Osteoblast (primary cell): Measurements from ENCODE around the gene ARSA. TPM values are rescaled to one million over a fixed set of nuclear protein-coding genes. Genes with fewer than 3 reads are reported as not detected.

ENCODE experiments used
- DNase-seq: peaks from one replicate; pipeline ENCODE4 v3.0.0; 2011; ENCODE audit warnings: low spot score, mixed read lengths; ENCODE audit not compliant: insufficient read length; ENCODE audit errors: missing footprints
- H2AFZ ChIP-seq: 2 replicates; pipeline ENCODE4 v1.6.0; 2011; ENCODE audit warnings: mild to moderate bottlenecking, low read length
- H3K27ac ChIP-seq: 2 replicates; pipeline ENCODE4 v1.5.1; 2011; ENCODE audit warnings: mild to moderate bottlenecking, low read depth, low read length, moderate library complexity
- H3K27me3 ChIP-seq: 2 replicates; pipeline ENCODE4 v1.6.0; 2012; ENCODE audit warnings: mild to moderate bottlenecking, control low read depth, inconsistent platforms, low read length, moderate library complexity; ENCODE audit not compliant: insufficient read depth
- H3K36me3 ChIP-seq: 2 replicates; pipeline ENCODE4 v1.5.1; 2011; ENCODE audit warnings: mild to moderate bottlenecking, low read length, control low read depth, moderate library complexity; ENCODE audit not compliant: insufficient read depth
- H3K4me1 ChIP-seq: 2 replicates; pipeline ENCODE4 v1.5.1; 2011; ENCODE audit warnings: mild to moderate bottlenecking, low read length, control low read depth, moderate library complexity; ENCODE audit not compliant: insufficient read depth
- H3K4me2 ChIP-seq: 2 replicates; pipeline ENCODE4 v1.6.0; 2011; ENCODE audit warnings: mild to moderate bottlenecking, low read length; ENCODE audit not compliant: insufficient read depth
- H3K4me3 ChIP-seq: fragments of 200-600 bp; sonication (generic); 3 replicates; pipeline ENCODE4 v1.5.1; 2012; ENCODE audit warnings: mild to moderate bottlenecking, low read length, inconsistent platforms; ENCODE audit not compliant: insufficient read depth
- H3K79me2 ChIP-seq: 2 replicates; pipeline ENCODE4 v1.6.0; 2012; ENCODE audit warnings: mild to moderate bottlenecking, low read length, control low read depth, inconsistent platforms; ENCODE audit not compliant: insufficient read depth
- H3K9me3 ChIP-seq: 2 replicates; pipeline ENCODE4 v1.5.1; 2011; ENCODE audit warnings: low read depth, low read length, control low read depth
- H4K20me1 ChIP-seq: 2 replicates; pipeline ENCODE4 v1.6.0; 2012; ENCODE audit warnings: mild to moderate bottlenecking, low read length, control low read depth; ENCODE audit not compliant: insufficient read depth
- CTCF ChIP-seq: IDR thresholded peaks from 2 replicates; pipeline ENCODE4 v1.5.1; 2011; ENCODE audit warnings: mild to moderate bottlenecking, low read depth, low read length, moderate library complexity; ENCODE audit errors: extremely low read depth
- total RNA-seq: library from RNA; depleted of rRNA; stranded (reverse); fragments of >200 nt; gene quantifications from 2 replicates; pipeline ENCODE4 v1.2.3, GENCODE V29; 2012

The ARSA gene
- total RNA-seq, 1 donor = 38.4 TPM

GRCh38 chr22:50597097-50597496 is 30.9 kb downstream of the ARSA start:
- Histone ChIP-seq H3K4me1 (no peaks in the 10 kb centered on the region), H3K4me2 (no peak overlapping the region), H3K9me3 (no peaks in the 10 kb centered on the region), H3K36me3 (no peaks in the 10 kb centered on the region), H3K27me3 (peaks cover 15% of the 10 kb centered on the region), H3K27ac (no peak overlapping the region), H3K4me3 (no peak overlapping the region), H4K20me1 (peaks cover 4% of the 10 kb centered on the region), H2AFZ (no peak overlapping the region), H3K79me2 (no peaks in the 10 kb centered on the region)
- peak; percentile 66 for DNase-seq
- TF ChIP-seq CTCF = no peak

- Histone ChIP-seq H4K20me1 (peaks cover 4% of the 10 kb centered on the region), H2AFZ (no peak overlapping the region), H3K9me3 (no peaks in the 10 kb centered on the region), H3K4me3 (no peak overlapping the region), H3K36me3 (no peaks in the 10 kb centered on the region), H3K27me3 (peaks cover 9% of the 10 kb centered on the region), H3K4me1 (no peaks in the 10 kb centered on the region), H3K79me2 (no peaks in the 10 kb centered on the region), H3K27ac (no peak overlapping the region), H3K4me2 (no peak overlapping the region)
- DNase-seq = peak; percentile 37
- no peak for TF ChIP-seq CTCF
Measured at GRCh38 chr22:50595189-50595588, 32.8 kb downstream of the ARSA start.

GRCh38 chr22:50587407-50587806 is 40.5 kb downstream of the ARSA start:
- H2AFZ ChIP-seq = no peak overlapping the region
- no peak overlapping the region for H3K4me2 ChIP-seq
- no peaks in the 10 kb centered on the region for H4K20me1 ChIP-seq
- no peaks in the 10 kb centered on the region for H3K36me3 ChIP-seq
- H3K27ac ChIP-seq = no peak overlapping the region
- no peak for TF ChIP-seq CTCF
- H3K9me3 ChIP-seq = no peaks in the 10 kb centered on the region
- H3K79me2 ChIP-seq = peaks cover 4% of the 10 kb centered on the region
- H3K4me3 ChIP-seq = no peak overlapping the region
- H3K4me1 ChIP-seq = peaks cover 7% of the 10 kb centered on the region
- peak; percentile 1 for DNase-seq
- peaks cover 3% of the 10 kb centered on the region for H3K27me3 ChIP-seq

GRCh38 chr22:50586416-50586815 is 41.5 kb downstream of the ARSA start:
- Histone ChIP-seq H3K4me3 (no peak overlapping the region), H3K4me2 (no peak overlapping the region), H3K9me3 (no peaks in the 10 kb centered on the region), H3K4me1 (peaks cover 14% of the 10 kb centered on the region), H4K20me1 (no peaks in the 10 kb centered on the region), H3K27me3 (peaks cover 3% of the 10 kb centered on the region), H3K36me3 (no peaks in the 10 kb centered on the region), H2AFZ (no peak overlapping the region), H3K27ac (no peak overlapping the region), H3K79me2 (peaks cover 11% of the 10 kb centered on the region)
- no peak for TF ChIP-seq CTCF
- peak; percentile 22 for DNase-seq
